Activated CD8-positive, alpha-beta memory T cell treated with anti-CD3 and anti-CD28 coated beads for 4 hours (primary cell): ENCODE results near the gene UNC5B.

Experiments
- DNase-seq, 2 donors: peaks; one replicate each; pipeline ENCODE4 v3.0.0-alpha.2; 2020; ENCODE audit warnings: low read depth in 2 of 2

UNC5B gene

GRCh38 chr10:71343392-71343773 is 131.0 kb downstream of the UNC5B start:
- DNase-seq = no peak

GRCh38 chr10:71344154-71344925 is 132.0 kb downstream of the UNC5B start:
- DNase-seq = no peak

DNA sequence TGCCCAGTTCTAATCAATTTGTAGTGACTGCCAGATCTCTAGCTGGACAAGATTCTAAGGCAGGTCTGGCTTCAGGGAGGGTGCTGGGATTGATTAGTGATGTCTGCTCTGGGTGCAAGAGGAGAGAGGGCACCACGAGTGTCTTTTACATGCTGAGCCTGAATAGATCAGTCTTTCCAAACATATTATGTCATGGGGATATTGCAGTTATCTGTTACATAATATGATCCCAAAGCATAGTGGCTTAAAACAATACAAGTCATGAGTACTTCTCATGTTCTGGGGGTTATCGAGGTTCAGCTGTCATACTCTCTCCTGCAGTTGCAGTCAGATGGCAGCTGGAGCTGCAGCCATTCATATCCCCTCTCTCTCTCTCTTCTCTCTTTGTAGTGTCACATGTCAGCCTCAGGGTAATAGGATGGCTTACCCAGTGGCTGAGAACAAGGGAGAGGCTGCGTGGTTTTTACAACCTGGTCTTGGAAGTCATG is 132.7 kb downstream of the UNC5B start:
- no peak for DNase-seq

DNA sequence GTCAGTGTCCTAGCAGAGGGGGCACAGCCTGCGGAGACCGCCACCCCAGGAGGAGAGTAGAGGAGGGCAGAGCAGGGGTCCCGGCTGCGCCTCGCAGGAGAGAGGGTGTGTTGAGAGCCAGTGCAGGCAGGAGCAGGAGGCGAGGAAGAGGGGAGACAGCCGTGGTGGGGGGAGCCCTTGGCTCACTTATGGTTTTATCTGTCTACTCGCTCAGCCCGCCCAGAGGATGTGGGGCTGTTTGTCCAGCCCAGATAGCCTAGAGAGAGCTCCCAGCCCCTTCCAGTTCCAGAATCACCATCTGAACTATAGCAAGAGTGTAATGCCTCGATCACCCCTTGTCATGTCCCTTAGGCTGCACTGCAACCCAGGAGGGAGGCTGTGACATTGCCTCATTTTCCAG is 133.3 kb downstream of the UNC5B start:
- DNase-seq = no peak

- DNase-seq = no peak
These were observed 134.4 kb downstream of the UNC5B start for GRCh38 chr10:71346731-71347130.

- DNase-seq = no peak
These were observed 135.4 kb downstream of the UNC5B start for GRCh38 chr10:71347587-71348395.

DNA sequence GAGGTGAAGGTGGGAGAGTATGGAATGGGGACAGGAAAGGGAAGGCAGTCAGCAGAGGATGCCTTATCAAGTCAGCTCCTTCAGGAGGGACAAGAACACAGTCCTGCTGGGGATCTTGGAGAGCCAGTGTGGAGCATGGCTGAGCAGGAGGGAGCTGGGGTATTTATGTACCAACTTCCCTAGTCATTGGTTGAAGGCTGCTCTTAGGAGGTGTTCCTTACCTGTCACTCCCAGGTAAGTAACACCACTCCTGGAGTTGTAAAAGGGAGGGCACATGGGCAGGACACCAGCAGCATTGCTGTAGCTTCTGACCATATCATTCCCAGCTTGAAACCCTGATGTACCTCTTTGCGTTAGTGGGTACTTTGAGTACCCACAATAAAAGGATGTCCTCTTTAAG is 136.5 kb downstream of the UNC5B start:
- DNase-seq = no peak

DNA sequence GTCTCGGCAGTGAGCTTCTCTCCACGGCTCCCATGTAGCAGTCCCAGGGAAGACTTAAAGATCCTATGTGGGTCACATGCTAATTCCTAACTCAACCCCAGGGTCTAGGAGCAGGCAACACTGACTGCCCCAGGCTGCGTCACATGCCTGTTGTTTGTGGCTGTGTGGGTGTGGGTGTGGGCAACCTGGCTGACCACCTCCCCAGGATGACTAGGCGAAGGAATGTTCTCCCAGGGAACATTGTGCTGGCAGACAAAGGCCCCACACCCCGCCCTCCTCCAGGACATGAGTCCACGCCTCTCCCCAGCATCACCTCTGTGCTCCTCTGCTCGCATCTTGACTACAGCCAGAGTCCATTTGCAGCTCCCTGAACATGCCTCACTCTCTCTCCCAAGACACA is 137.0 kb downstream of the UNC5B start:
- no peak for DNase-seq

DNA sequence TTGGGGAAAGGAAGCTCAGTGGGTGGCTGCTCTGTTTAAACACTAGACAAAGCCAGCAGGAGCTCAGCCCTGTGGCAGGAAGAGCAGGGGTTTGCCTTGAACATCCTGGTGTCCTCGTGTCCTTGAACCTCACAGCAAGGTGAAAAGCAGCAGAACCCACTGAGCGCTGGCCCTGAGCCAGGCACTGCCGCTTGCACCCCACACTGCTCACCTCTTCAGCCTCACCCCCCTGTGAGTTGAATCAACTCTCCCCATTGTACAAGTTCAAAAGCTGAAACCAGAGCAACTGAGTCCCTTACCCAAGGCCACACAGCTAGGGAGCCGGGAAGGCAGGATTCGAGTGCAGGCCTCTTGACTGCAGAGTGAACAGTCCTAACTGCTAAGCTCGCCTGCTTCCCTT is 138.7 kb downstream of the UNC5B start:
- DNase-seq = no peak

DNA sequence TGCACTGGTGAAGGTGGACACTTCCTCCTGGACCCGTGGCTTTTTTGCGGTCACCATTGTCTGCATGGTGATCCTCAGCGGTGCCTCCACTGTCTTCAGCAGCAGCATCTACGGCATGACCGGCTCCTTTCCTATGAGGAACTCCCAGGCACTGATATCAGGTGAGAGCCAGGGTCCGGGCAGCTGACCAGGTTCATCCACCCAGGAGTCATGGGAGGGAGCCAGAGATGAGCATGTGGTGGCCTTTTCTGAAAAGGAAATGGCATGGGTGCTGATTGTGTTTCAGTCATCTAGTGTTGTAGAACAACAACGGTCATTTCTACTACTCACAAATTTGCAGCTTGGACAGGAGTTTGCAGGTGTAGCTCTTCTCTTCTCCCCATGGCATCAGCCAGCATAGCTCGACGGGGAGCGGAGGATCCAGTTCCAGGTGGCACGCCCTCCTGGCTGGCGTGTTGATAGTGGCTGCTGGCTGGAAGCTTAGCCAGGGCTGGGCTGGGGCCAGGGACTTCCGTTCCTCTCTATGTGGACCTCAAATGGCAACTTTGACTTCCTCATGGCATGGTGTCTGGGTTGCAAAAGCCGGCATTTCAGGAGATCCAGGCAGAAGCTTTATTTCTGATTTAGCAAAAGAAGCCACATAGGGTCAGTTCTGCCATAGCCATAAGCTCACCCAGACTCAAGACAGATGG is 139.4 kb downstream of the UNC5B start:
- no peak for DNase-seq
